Retinal pigment epithelial cell (primary cell): ENCODE results near the gene TXNDC5.

Source experiments
- DNase-seq: peaks from one replicate; pipeline ENCODE4 v3.0.0-alpha.2; 2010; ENCODE audit warnings: low read depth
- H3K4me3 ChIP-seq: 2 replicates; pipeline ENCODE4 v1.5.1; 2011; ENCODE audit warnings: mild to moderate bottlenecking, low read length, control low read depth, moderate library complexity
- TF ChIP-seq, protein P1 (sequence below): conservative IDR thresholded peaks from 2 replicates; pipeline ENCODE4 v1.5.1; 2011; ENCODE audit warnings: low read depth, low read length, control low read depth, inconsistent platforms

Gene TXNDC5

DNA sequence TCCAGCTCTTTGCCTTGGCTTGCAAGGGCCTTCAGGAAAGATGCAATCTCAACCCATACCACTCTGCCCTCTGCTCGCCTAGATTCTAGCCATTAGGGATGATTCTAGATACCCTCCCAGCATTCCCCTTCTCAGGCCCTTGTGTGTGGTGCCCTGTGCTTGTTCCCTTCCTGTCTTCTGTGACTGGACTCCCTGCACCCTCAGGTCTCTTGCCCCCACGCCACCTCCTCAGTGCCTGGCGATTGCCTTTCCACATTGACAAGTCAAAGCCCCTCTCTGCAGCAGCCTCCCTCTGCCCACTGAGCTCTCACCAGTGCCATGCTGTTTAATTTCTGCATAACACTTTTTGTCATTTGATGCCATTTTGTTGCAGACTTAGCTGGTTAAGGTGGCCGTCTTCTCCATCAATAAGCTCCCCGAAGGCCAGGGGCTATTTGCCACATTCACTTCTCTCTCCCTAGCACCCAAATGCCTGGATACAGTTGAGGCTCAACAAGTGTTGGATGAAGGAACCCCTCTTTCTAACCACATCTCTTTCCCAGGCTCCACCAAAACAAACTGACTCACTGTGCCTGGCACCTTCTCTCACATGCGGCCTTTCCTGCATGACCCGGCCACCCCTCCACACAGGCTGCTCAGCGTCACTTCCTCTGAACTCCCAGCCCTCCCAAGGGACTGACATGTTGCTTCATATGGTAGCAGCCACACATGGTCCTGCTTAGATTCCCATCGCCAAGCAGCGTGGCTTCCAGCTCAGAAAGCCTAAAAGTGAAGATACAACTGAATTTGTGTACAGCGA lies 4.6 kb upstream of the TXNDC5 start:
- no peak for DNase-seq
- no peak overlapping the region for H3K4me3 ChIP-seq
- TF ChIP-seq, protein P1, sequence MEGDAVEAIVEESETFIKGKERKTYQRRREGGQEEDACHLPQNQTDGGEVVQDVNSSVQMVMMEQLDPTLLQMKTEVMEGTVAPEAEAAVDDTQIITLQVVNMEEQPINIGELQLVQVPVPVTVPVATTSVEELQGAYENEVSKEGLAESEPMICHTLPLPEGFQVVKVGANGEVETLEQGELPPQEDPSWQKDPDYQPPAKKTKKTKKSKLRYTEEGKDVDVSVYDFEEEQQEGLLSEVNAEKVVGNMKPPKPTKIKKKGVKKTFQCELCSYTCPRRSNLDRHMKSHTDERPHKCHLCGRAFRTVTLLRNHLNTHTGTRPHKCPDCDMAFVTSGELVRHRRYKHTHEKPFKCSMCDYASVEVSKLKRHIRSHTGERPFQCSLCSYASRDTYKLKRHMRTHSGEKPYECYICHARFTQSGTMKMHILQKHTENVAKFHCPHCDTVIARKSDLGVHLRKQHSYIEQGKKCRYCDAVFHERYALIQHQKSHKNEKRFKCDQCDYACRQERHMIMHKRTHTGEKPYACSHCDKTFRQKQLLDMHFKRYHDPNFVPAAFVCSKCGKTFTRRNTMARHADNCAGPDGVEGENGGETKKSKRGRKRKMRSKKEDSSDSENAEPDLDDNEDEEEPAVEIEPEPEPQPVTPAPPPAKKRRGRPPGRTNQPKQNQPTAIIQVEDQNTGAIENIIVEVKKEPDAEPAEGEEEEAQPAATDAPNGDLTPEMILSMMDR: no peak

DNA sequence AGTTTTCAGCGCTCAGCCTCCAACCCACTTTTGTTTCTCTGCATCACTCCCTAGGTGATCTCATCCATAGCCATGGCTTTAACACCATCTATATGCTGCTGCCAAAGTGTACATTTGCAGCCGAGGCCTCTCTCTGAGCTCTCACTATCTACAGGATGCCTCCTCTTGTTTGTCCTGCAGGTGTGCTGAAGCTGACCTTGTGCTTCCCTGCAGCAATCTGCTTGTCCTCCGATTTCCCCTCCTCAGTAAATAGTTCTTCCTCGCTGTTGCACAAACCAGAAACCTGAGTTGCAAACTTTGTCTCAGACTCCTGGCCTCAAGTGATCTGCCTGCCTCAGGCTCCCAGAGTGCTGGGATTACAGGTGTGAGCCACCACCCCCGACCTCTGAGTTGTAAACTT lies 3.7 kb upstream of the TXNDC5 start:
- H3K4me3 ChIP-seq: no peak overlapping the region
- TF ChIP-seq, protein P1: no peak
- no peak for DNase-seq

DNA sequence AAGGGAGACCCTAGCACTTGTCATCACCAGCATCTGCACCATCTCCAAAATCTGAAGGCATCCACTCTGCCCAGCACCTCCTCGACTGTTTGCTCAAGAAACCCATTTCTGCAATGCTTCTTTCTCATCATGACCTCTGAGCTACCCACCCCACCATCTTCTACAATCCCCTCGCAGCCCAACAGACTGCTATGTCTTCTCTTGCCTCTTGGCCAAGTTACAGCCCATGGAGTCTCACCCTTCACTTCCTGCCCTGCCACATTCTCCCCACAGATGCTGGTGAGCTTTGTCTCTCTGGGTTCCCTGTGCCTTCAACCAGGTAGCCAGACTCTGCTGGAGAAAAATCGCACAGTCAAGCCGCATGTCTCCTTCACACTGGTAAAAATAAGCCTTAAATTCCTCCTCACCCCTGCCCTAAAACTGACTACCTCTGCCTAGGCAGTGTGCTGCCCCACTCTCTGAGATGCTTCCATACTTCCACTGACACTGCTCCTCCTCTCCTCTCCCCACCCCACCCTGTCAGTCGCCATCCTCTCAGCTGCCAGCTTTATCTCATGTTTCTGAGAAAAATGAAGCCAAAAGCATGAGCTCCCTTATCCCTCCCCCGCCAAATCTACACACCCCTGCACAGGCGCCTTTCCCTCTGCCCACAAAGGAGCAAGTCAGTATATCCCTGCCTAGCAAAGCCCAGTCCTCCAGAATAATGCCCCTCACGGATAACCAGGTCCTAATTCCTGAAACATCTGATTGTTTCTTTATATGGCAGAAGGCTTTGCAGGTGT lies 2.3 kb upstream of the TXNDC5 start:
- H3K4me3 ChIP-seq: no peak overlapping the region
- no peak for DNase-seq
- TF ChIP-seq, protein P1: no peak

DNA sequence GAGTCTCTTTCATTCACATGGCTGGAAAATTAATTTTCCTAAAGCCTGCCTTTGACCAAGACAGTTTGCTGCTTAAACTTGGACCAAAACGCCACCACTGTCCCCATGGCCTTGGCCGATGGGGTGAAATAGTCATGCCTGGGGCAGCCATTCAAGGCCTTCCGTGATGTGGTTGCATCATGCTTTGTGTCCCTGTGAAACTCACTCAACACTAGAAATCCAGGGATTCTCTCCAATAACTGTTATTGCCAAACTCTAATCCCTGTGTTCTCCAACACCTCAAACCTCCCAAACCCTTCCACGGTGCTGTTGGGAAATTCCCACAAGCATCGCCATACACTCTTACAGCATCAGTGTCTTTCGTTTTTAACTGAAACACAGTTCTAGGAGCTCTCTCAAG lies 1.4 kb upstream of the TXNDC5 start:
- no peak for DNase-seq
- no peak overlapping the region for H3K4me3 ChIP-seq
- TF ChIP-seq, protein P1: no peak

DNA sequence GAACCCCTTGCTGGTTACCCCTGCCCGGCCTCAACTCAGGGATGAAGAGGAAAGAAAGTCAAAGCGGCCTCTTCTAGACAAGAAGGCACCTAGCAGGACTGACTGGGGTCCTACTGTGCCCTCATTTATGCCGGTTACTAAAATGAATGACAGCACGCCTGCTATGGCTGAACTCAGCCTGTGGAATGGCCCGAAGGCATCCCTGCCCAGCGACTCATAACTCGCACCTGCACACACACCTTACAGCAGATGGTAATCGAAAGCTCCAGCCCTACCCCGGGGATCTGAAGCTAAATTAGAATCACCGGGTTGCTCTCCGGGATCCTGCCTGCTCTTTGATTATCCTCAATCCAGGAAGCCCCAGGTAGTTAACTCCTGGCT lies 747 bp upstream of the TXNDC5 start:
- no peak for DNase-seq
- TF ChIP-seq, protein P1: no peak
- peak overlapping the region; percentile 57 for H3K4me3 ChIP-seq

DNA sequence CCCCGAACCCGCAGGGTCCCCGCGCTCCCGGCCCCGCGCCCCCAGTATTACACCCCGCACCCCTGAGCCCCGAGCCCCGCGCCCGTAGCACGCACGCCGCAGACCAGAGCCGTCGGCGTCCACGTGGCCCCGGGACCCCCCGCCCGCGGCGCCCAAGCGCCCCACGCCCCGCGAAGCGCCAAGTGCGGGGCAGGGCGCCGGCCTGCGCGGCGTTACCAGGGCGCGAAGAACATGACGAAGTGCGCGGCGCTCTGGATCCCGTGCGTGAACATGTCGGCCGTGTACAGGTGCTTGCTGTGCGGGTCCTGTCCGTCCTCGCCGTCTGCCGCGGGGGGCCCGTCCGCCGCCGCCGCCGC lies 312 bp downstream of the TXNDC5 start:
- no peak for DNase-seq
- TF ChIP-seq, protein P1: no peak
- H3K4me3 ChIP-seq: peak overlapping the region; percentile 60
